Stimulated activated naive B cell treated with anti-CD40 and anti-IgM and Interleukin-4, amounts not matched to agents 10 μg/mL and 1 μg/mL and 100 μg/mL, for 72 hours (primary cell): ENCODE data around the gene SSH2.
"Not testable (repeated sequence)": the region's sequence is repeated elsewhere in the genome, so short reads cannot be mapped to it uniquely, and the experiment has no call there.

Experiments used
- ATAC-seq, 2 donors: fragments of 150-1000 bp; cut with Tn5 transposase; replicated peaks; 2 replicates each; pipeline ENCODE4 v1.10.0; 2021; ENCODE audit warnings: moderate library complexity in 1 of 2
- DNase-seq: peaks from one replicate; pipeline ENCODE4 v3.0.0; 2021
- H3K27ac Mint-ChIP-seq: one replicate; pipeline ENCODE4 v1.8.0; 2022; ENCODE audit warnings: mild to moderate bottlenecking, mixed read lengths
- H3K27me3 Mint-ChIP-seq, 2 donors: one replicate each; pipeline ENCODE4 v1.8.0; 2022; ENCODE audit warnings: mixed read lengths in 2 of 2
- H3K36me3 Mint-ChIP-seq, 2 donors: one replicate each; pipeline ENCODE4 v1.8.0; 2022; ENCODE audit warnings: mixed read lengths in 2 of 2, mild to moderate bottlenecking in 1 of 2
- H3K4me1 Mint-ChIP-seq, 2 donors: one replicate each; pipeline ENCODE4 v1.8.0; 2022; ENCODE audit warnings: mixed read lengths in 2 of 2, mild to moderate bottlenecking in 1 of 2
- H3K4me3 Mint-ChIP-seq, 2 donors: one replicate each; pipeline ENCODE4 v1.8.0; 2022; ENCODE audit warnings: mild to moderate bottlenecking in 2 of 2, mixed read lengths in 2 of 2, moderate library complexity in 1 of 2
- H3K9me3 Mint-ChIP-seq, 2 donors: one replicate each; pipeline ENCODE4 v1.8.0; 2022; ENCODE audit warnings: mixed read lengths in 2 of 2, mild to moderate bottlenecking in 1 of 2

SSH2 gene

GRCh38 chr17:29911641-29912177 is 18.3 kb downstream of the SSH2 start:
- no peak for ATAC-seq
- Mint-ChIP-seq H3K27ac (no peak overlapping the region), H3K9me3 (peaks cover 0 to under 1% of the 10 kb centered on the region in 2 donors), H3K4me1 (peaks cover 4 to 15% of the 10 kb centered on the region in 2 donors), H3K27me3 (no peaks in the 10 kb centered on the region), H3K36me3 (peaks cover 4 to 5% of the 10 kb centered on the region in 2 donors), H3K4me3 (no peak overlapping the region)
- no peak for DNase-seq

GRCh38 chr17:29909236-29910003 is 20.6 kb downstream of the SSH2 start:
- Mint-ChIP-seq H3K36me3 (peaks cover 19 to 24% of the 10 kb centered on the region in 2 donors), H3K4me3 (no peak overlapping the region), H3K9me3 (peaks cover 10 to 11% of the 10 kb centered on the region in 2 donors), H3K27ac (no peak overlapping the region), H3K4me1 (peaks cover 15 to 23% of the 10 kb centered on the region in 2 donors), H3K27me3 (no peaks in the 10 kb centered on the region)
- peak; percentile 68 to 87 for ATAC-seq
- DNase-seq, result no peak

GRCh38 chr17:29906969-29907368 is 23.1 kb downstream of the SSH2 start:
- Mint-ChIP-seq H3K27ac (no peak overlapping the region), H3K27me3 (no peaks in the 10 kb centered on the region), H3K4me1 (peaks cover 21 to 35% of the 10 kb centered on the region in 2 donors), H3K36me3 (peaks cover 21 to 29% of the 10 kb centered on the region in 2 donors), H3K9me3 (peaks cover 10 to 11% of the 10 kb centered on the region in 2 donors), H3K4me3 (no peak overlapping the region)
- DNase-seq (no peak), ATAC-seq (no peak)

GRCh38 chr17:29905879-29906167 is 24.2 kb downstream of the SSH2 start:
- no peak for ATAC-seq
- H3K27me3 Mint-ChIP-seq, result no peaks in the 10 kb centered on the region
- H3K9me3 Mint-ChIP-seq, result peaks cover 10 to 11% of the 10 kb centered on the region in 2 donors
- no peak overlapping the region for H3K4me3 Mint-ChIP-seq
- peaks cover 21 to 29% of the 10 kb centered on the region in 2 donors for H3K36me3 Mint-ChIP-seq
- DNase-seq, result no peak
- peaks cover 24 to 41% of the 10 kb centered on the region in 2 donors for H3K4me1 Mint-ChIP-seq
- H3K27ac Mint-ChIP-seq, result no peak overlapping the region

GRCh38 chr17:29905086-29905878 is 24.7 kb downstream of the SSH2 start:
- Mint-ChIP-seq H3K9me3 (peaks cover 10 to 11% of the 10 kb centered on the region in 2 donors), H3K27me3 (no peaks in the 10 kb centered on the region), H3K36me3 (peaks cover 21 to 29% of the 10 kb centered on the region in 2 donors), H3K27ac (no peak overlapping the region), H3K4me3 (no peak overlapping the region), H3K4me1 (peaks cover 24 to 41% of the 10 kb centered on the region in 2 donors)
- ATAC-seq (no peak), DNase-seq (no peak)

- Mint-ChIP-seq H3K4me3 (no peak overlapping the region), H3K27me3 (no peaks in the 10 kb centered on the region), H3K4me1 (peaks cover 20 to 36% of the 10 kb centered on the region in 2 donors), H3K36me3 (peaks cover 21 to 29% of the 10 kb centered on the region in 2 donors), H3K27ac (no peak overlapping the region), H3K9me3 (peaks cover 10 to 11% of the 10 kb centered on the region in 2 donors)
- no peak for ATAC-seq
- no peak for DNase-seq
Measured at GRCh38 chr17:29903471-29903870, 26.6 kb downstream of the SSH2 start.

- Mint-ChIP-seq H3K36me3 (peaks cover 9 to 11% of the 10 kb centered on the region in 2 donors), H3K4me1 (peaks cover 18 to 35% of the 10 kb centered on the region in 2 donors), H3K9me3 (peaks cover 13% of the 10 kb centered on the region in 2 donors)
- DNase-seq, H3K27ac Mint-ChIP-seq, H3K27me3 Mint-ChIP-seq, ATAC-seq, H3K4me3 Mint-ChIP-seq: not testable (repeated sequence)
Measured at GRCh38 chr17:29897136-29897535, 32.9 kb downstream of the SSH2 start.

GRCh38 chr17:29892201-29892600 is 37.8 kb downstream of the SSH2 start:
- H3K9me3 Mint-ChIP-seq, result peaks cover 10 to 12% of the 10 kb centered on the region in 2 donors
- ATAC-seq (no peak), DNase-seq (no peak)
- H3K4me1 Mint-ChIP-seq, result peaks cover 22% of the 10 kb centered on the region in 2 donors
- no peak overlapping the region for H3K4me3 Mint-ChIP-seq
- H3K36me3 Mint-ChIP-seq, result peaks cover 13 to 21% of the 10 kb centered on the region in 2 donors
- H3K27ac Mint-ChIP-seq, result no peak overlapping the region
- no peaks in the 10 kb centered on the region for H3K27me3 Mint-ChIP-seq

GRCh38 chr17:29891131-29891530 is 38.9 kb downstream of the SSH2 start:
- Mint-ChIP-seq H3K4me3 (no peak overlapping the region), H3K4me1 (peaks cover 23 to 24% of the 10 kb centered on the region in 2 donors), H3K9me3 (peaks cover 8 to 10% of the 10 kb centered on the region in 2 donors), H3K27me3 (no peaks in the 10 kb centered on the region), H3K27ac (no peak overlapping the region), H3K36me3 (peaks cover 13 to 23% of the 10 kb centered on the region in 2 donors)
- no peak for ATAC-seq
- no peak for DNase-seq

- no peak overlapping the region for H3K27ac Mint-ChIP-seq
- DNase-seq (no peak), ATAC-seq (no peak)
- peaks cover 9 to 13% of the 10 kb centered on the region in 2 donors for H3K36me3 Mint-ChIP-seq
- H3K27me3 Mint-ChIP-seq, result no peaks in the 10 kb centered on the region
- H3K4me1 Mint-ChIP-seq, result peaks cover 24 to 37% of the 10 kb centered on the region in 2 donors
- H3K9me3 Mint-ChIP-seq, result peaks cover 2 to 7% of the 10 kb centered on the region in 2 donors
- H3K4me3 Mint-ChIP-seq, result no peak overlapping the region
Measured at GRCh38 chr17:29885031-29885640, 44.9 kb downstream of the SSH2 start.

GRCh38 chr17:29883497-29883896 is 46.5 kb downstream of the SSH2 start:
- ATAC-seq, result no peak
- H3K27ac Mint-ChIP-seq, result no peak overlapping the region
- H3K36me3 Mint-ChIP-seq, result peaks cover 6 to 13% of the 10 kb centered on the region in 2 donors
- no peak for DNase-seq
- H3K4me3 Mint-ChIP-seq, result no peak overlapping the region
- H3K4me1 Mint-ChIP-seq, result peaks cover 22 to 37% of the 10 kb centered on the region in 2 donors
- no peaks in the 10 kb centered on the region for H3K27me3 Mint-ChIP-seq
- H3K9me3 Mint-ChIP-seq, result peaks cover 2 to 7% of the 10 kb centered on the region in 2 donors

GRCh38 chr17:29881256-29881655 is 48.8 kb downstream of the SSH2 start:
- peaks cover 20 to 52% of the 10 kb centered on the region in 2 donors for H3K4me1 Mint-ChIP-seq
- peaks cover 2 to 7% of the 10 kb centered on the region in 2 donors for H3K9me3 Mint-ChIP-seq
- H3K27ac Mint-ChIP-seq, result no peak overlapping the region
- DNase-seq (no peak), ATAC-seq (no peak)
- H3K4me3 Mint-ChIP-seq, result no peak overlapping the region
- H3K36me3 Mint-ChIP-seq, result peaks cover 10 to 19% of the 10 kb centered on the region in 2 donors
- H3K27me3 Mint-ChIP-seq, result no peaks in the 10 kb centered on the region

GRCh38 chr17:29880031-29880430 is 50.0 kb downstream of the SSH2 start:
- Mint-ChIP-seq H3K36me3 (peaks cover 4 to 11% of the 10 kb centered on the region in 2 donors), H3K27me3 (no peaks in the 10 kb centered on the region), H3K4me1 (peaks cover 18 to 47% of the 10 kb centered on the region in 2 donors), H3K4me3 (no peak overlapping the region), H3K27ac (no peak overlapping the region), H3K9me3 (peaks cover 0 to 4% of the 10 kb centered on the region in 2 donors)
- DNase-seq (no peak), ATAC-seq (no peak)
